ENCODE measurements around the gene MCF2L.

The MCF2L gene

DNA sequence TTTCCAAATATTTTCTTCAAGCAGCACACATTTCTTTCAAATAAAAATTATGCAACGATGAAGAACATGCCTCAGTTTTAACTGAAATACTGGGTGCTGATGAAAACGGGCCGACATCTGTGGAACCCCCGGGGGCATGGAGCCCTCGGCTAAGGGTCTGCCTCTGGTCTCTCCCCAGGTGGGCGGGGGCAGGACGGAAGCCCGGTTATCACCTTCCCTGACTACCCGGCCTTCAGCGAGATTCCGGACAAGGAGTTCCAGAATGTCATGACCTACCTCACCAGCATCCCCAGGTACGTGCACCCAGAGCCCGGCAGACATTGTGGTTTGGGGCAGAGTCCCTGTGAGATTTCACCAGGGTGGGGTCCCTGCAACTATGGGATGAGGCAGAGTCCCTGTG lies 55.5 kb downstream of the MCF2L start:
- no peak for DNase-seq (ENCODE audit: low read depth)
- TF ChIP-seq, protein P1, sequence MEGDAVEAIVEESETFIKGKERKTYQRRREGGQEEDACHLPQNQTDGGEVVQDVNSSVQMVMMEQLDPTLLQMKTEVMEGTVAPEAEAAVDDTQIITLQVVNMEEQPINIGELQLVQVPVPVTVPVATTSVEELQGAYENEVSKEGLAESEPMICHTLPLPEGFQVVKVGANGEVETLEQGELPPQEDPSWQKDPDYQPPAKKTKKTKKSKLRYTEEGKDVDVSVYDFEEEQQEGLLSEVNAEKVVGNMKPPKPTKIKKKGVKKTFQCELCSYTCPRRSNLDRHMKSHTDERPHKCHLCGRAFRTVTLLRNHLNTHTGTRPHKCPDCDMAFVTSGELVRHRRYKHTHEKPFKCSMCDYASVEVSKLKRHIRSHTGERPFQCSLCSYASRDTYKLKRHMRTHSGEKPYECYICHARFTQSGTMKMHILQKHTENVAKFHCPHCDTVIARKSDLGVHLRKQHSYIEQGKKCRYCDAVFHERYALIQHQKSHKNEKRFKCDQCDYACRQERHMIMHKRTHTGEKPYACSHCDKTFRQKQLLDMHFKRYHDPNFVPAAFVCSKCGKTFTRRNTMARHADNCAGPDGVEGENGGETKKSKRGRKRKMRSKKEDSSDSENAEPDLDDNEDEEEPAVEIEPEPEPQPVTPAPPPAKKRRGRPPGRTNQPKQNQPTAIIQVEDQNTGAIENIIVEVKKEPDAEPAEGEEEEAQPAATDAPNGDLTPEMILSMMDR (IDR thresholded peaks at IDR 0.05; ENCODE audit: control insufficient read depth, extremely low read depth, insufficient read depth) = no peak
- H3K4me3 ChIP-seq (ENCODE audit: low read depth, low read length) = no peak overlapping the region

DNA sequence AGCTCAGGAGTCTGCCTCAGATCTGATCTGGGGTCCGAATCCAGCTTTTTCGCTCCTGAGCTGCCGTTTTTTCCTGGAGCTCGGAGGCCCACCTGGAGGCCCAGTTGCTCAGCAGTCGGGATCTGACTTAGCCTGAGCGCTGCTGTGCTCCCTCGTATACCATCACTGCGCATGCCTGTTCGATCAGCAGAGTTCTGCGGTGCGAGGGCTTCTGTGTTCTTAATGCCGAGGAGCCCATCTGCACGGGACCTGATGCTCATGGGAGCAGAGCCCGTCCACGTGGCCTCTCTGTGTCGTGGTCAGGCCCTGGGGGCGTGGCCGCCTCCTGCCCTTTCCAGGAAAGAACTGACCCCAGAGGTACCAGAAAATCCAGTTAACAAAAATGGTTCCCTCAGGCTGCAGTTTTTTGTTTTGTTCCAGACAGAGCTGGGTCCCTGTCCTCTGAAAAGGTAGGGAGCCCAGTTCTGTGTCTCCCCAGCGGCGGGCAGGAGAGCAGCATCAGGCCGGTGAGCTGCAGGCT lies 57.4 kb downstream of the MCF2L start:
- TF ChIP-seq, protein P1 (IDR thresholded peaks at IDR 0.05; ENCODE audit: control insufficient read depth, extremely low read depth, insufficient read depth) = no peak
- H3K4me3 ChIP-seq (ENCODE audit: low read depth, low read length) = no peak overlapping the region
- no peak for DNase-seq (ENCODE audit: low read depth)

DNA sequence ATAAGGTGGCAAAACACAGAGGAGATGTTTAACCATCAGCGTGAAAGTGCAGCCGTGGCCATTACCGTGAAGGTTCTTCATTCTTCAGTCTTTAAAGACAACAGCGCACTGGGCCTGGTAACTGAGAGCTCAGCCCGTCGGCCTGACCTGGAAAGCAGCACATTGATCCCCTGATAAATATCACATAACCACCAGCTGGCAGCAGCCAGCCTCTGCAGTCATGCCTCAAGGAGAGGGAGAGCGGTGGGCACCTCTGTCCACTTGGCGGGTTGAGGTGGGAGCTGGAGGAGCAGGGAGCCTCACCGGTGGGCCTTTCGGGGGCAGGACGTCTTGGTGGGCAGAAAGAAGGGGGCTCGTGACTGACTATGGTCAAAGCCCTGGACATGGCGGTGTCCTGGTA lies 58.1 kb downstream of the MCF2L start:
- DNase-seq (ENCODE audit: low read depth) = no peak
- TF ChIP-seq, protein P1 (IDR thresholded peaks at IDR 0.05; ENCODE audit: control insufficient read depth, extremely low read depth, insufficient read depth) = no peak
- H3K4me3 ChIP-seq (ENCODE audit: low read depth, low read length) = no peak overlapping the region

DNA sequence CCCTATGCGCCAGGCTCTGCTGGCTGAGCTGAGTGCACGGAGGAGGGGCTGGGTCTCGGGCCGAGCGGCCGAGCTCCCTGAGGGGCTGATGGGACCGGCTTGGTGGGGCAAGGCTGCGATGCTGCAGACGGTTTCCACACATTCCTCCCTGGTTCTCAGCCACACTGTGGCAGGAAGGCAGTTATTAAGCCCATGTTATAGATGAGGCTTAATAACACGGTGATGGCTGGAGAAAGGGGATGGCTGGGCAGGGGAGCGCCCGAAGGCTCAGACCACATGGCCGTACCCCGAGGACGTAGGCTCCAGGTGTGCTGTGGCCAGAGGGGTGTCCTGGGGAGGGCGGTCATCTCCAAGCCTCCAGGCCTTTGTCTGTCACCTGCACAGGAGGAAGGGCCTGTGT lies 58.6 kb downstream of the MCF2L start:
- DNase-seq (ENCODE audit: low read depth) = no peak
- H3K4me3 ChIP-seq (ENCODE audit: low read depth, low read length) = no peak overlapping the region
- TF ChIP-seq, protein P1 (IDR thresholded peaks at IDR 0.05; ENCODE audit: control insufficient read depth, extremely low read depth, insufficient read depth) = no peak

DNA sequence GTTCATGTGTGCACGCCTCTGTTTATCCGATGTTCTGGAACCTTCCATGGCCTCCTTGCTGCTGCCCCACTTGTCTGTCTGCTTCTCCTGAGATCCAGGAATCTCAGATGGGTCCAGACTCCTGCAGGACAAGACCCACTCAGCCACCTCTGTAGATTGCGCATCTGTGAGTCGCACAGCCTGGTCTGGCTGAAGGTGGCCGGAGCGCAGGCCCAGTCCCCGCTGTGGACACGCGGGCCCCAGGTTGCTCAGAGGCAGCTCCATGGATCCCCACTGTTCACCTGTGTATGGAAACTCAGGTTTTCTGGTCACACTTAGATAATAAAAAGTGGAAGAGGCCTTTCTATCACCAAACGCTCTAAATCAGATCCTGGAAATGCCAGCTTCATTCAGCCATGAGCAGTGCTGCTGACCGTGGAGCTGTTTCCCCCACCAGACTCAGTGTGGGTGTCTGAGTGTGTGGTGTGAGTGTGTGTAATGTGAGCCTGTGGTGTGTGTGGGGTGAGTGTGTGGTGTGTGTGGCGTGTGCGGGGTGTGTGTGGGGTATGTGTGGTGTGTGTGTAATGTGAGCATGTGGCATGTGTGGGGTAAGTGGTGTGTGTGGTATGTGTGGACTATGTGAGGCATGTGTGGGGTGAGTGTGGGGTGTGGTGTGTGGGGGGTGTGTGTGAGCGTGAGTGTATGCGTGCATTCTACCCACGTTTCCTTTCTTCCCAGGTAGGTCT lies 59.5 kb downstream of the MCF2L start:
- TF ChIP-seq, protein P1 (IDR thresholded peaks at IDR 0.05; ENCODE audit: control insufficient read depth, extremely low read depth, insufficient read depth) = no peak
- DNase-seq (ENCODE audit: low read depth) = no peak
- H3K4me3 ChIP-seq (ENCODE audit: low read depth, low read length) = no peak overlapping the region

DNA sequence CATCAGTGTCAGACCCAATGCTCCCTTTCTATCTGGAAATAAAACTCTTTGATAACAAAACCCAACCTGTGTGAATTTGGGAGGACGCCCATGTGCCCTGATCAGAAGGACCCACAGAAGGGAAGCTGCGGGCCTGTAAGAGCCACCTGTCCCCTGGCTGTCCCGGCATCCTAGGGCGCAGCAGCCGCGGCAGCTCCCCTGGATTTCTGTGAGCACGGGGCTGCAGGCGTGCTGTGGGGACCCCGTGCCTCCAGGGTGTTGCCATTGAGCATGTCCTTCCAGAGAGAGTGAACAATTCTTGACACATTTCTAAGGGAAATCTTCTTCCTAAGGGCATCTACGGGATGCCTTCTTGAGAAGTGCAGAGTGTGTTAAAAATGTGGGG lies 60.0 kb downstream of the MCF2L start:
- TF ChIP-seq, protein P1 (IDR thresholded peaks at IDR 0.05; ENCODE audit: control insufficient read depth, extremely low read depth, insufficient read depth) = no peak
- no peak overlapping the region for H3K4me3 ChIP-seq (ENCODE audit: low read depth, low read length)
- no peak for DNase-seq (ENCODE audit: low read depth)
